OCI-LY3 (cell line): Measurements from ENCODE around the gene RIMBP3C.

ENCODE experiments used
- H2AFZ ChIP-seq: fragments of 200-600, 300-600 bp; shearing (Covaris generic); 2 replicates; pipeline ENCODE4 v1.6.0; 2014; ENCODE audit warnings: antibody characterized with exemption, low read depth, low read length
- H3K27ac ChIP-seq: fragments of 200-600, 300-600 bp; sonication (generic); 2 replicates; pipeline ENCODE4 v1.5.1; 2014; ENCODE audit warnings: mild to moderate bottlenecking, low read length, moderate library complexity, mixed read lengths
- H3K27me3 ChIP-seq: fragments of 200-600, 300-600 bp; sonication (generic); 2 replicates; pipeline ENCODE4 v1.6.1; 2014; ENCODE audit warnings: low read depth, low read length, mixed read lengths
- H3K36me3 ChIP-seq: fragments of 200-600, 300-600 bp; sonication (generic); replicated peaks from 2 replicates; pipeline ENCODE3; 2014; ENCODE audit warnings: low read depth, low read length, mixed read lengths
- H3K4me1 ChIP-seq: fragments of 300-600, 200-600 bp; sonication (generic); 2 replicates; pipeline ENCODE4 v1.6.1; 2014; ENCODE audit warnings: low read length, mixed read lengths
- H3K4me2 ChIP-seq: fragments of 200-600, 300-600 bp; sonication (generic); 2 replicates; pipeline ENCODE4 v1.6.1; 2014; ENCODE audit warnings: low read length, mixed read lengths
- H3K4me3 ChIP-seq: fragments of 300-600, 200-600 bp; sonication (generic); 2 replicates; pipeline ENCODE4 v1.5.1; 2014; ENCODE audit warnings: antibody characterized with exemption, mild to moderate bottlenecking, low read length, moderate library complexity
- H3K79me2 ChIP-seq: fragments of 300-600, 200-600 bp; shearing (Covaris generic); 2 replicates; pipeline ENCODE4 v1.6.1; 2014; ENCODE audit warnings: mild to moderate bottlenecking, low read length, mixed read lengths
- H3K9ac ChIP-seq: fragments of 300-600, 200-600 bp; shearing (Covaris generic); 2 replicates; pipeline ENCODE4 v1.6.0; 2014; ENCODE audit warnings: mild to moderate bottlenecking, low read length, moderate library complexity
- H3K9me3 ChIP-seq: fragments of 200-600, 300-600 bp; shearing (Covaris generic); 2 replicates; pipeline ENCODE4 v1.6.1; 2014; ENCODE audit warnings: low read length, mixed read lengths; ENCODE audit not compliant: insufficient read depth
- H4K20me1 ChIP-seq: fragments of 200-600, 300-600 bp; sonication (generic); 2 replicates; pipeline ENCODE4 v1.6.1; 2016; ENCODE audit warnings: low read length, mixed read lengths; ENCODE audit not compliant: insufficient read depth
- EZH2phosphoT487 ChIP-seq: fragments of 200-600 bp; shearing (Covaris generic); IDR thresholded peaks from 2 replicates; pipeline ENCODE4 v1.6.1; 2018; ENCODE audit warnings: antibody characterized with exemption, mixed run types, low read depth
- TF ChIP-seq, protein P1 (sequence below): fragments of 200-600, 300-600 bp; sonication (generic); IDR thresholded peaks from 2 replicates; pipeline ENCODE4 v1.5.1; 2014; ENCODE audit warnings: antibody characterized with exemption, low read length, low read depth

Gene RIMBP3C

DNA sequence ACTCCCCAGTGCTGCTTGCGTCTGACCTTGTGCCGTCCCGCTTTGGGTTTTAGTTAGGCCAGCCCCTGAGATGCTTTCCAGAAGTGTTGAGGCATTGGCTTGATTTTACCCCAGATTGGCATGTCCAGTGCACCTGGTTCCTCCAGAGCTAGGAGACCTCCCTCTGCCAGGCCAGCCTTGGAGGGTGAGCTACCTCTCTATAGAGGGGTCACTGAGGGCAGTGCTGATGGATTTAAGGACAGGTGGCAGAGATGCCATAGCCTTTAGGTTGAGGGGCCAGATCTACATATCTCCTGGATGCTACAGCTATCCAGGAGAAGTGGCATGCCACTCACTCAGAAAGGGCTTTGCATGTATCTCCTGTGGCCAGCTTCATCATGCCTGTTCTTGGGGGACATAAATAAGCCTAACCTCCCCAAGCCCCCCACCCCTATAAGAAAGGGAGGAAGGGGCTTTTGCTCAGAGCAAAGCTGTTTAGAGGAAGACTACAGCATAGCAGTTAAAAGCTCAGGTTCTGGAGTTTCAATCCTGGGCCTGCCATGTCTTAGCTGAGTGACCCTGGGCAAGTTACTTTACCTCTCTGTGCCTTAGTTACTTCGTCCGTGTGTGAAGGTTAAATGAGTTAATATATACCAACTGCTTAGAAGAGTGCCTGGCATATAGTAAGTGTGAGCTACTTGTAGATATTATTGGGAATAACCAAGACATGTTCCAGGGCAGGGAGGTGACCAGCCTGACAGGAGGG, 22.7 kb upstream of the RIMBP3C start:
- Histone ChIP-seq H4K20me1 (peaks cover 97% of the 10 kb centered on the region), H3K4me1 (peaks cover 25% of the 10 kb centered on the region), H2AFZ (no peak overlapping the region), H3K4me2 (no peak overlapping the region), H3K36me3 (peaks cover 40% of the 10 kb centered on the region), H3K27me3 (no peaks in the 10 kb centered on the region), H3K9ac (no peak overlapping the region), H3K4me3 (no peak overlapping the region), H3K9me3 (no peaks in the 10 kb centered on the region), H3K27ac (no peak overlapping the region), H3K79me2 (peaks cover 100% of the 10 kb centered on the region)
- TF ChIP-seq, protein P1, sequence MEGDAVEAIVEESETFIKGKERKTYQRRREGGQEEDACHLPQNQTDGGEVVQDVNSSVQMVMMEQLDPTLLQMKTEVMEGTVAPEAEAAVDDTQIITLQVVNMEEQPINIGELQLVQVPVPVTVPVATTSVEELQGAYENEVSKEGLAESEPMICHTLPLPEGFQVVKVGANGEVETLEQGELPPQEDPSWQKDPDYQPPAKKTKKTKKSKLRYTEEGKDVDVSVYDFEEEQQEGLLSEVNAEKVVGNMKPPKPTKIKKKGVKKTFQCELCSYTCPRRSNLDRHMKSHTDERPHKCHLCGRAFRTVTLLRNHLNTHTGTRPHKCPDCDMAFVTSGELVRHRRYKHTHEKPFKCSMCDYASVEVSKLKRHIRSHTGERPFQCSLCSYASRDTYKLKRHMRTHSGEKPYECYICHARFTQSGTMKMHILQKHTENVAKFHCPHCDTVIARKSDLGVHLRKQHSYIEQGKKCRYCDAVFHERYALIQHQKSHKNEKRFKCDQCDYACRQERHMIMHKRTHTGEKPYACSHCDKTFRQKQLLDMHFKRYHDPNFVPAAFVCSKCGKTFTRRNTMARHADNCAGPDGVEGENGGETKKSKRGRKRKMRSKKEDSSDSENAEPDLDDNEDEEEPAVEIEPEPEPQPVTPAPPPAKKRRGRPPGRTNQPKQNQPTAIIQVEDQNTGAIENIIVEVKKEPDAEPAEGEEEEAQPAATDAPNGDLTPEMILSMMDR, result no peak
- TF ChIP-seq EZH2phosphoT487, result no peak

DNA sequence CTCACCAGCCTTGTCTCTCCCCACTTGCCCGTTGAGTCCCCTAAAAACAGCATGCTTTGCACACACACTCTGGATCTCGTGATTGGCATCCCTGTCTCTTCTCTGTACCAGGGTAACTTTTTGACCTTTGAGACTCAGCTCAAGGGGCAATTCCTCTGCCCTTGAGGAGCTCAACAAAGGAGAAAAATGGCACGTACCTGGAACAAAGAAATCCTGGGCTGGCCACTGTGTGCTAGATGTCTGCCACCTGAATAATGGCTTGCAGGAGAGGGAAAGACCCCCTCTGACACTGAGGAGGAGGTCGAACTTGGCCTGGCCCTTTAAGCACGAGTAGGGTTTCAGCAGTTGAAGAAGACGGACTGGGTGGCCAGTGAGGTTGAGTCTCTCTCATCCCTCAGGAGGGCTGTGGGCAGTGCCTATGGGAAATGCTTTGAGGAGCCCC, 22.1 kb upstream of the RIMBP3C start:
- Histone ChIP-seq H3K79me2 (peaks cover 100% of the 10 kb centered on the region), H3K9ac (no peak overlapping the region), H4K20me1 (peaks cover 99% of the 10 kb centered on the region), H3K27me3 (no peaks in the 10 kb centered on the region), H3K27ac (no peak overlapping the region), H3K4me1 (peaks cover 25% of the 10 kb centered on the region), H3K9me3 (no peaks in the 10 kb centered on the region), H2AFZ (no peak overlapping the region), H3K36me3 (peaks cover 36% of the 10 kb centered on the region), H3K4me3 (no peak overlapping the region), H3K4me2 (no peak overlapping the region)
- TF ChIP-seq EZH2phosphoT487, result no peak
- TF ChIP-seq, protein P1, result no peak

DNA sequence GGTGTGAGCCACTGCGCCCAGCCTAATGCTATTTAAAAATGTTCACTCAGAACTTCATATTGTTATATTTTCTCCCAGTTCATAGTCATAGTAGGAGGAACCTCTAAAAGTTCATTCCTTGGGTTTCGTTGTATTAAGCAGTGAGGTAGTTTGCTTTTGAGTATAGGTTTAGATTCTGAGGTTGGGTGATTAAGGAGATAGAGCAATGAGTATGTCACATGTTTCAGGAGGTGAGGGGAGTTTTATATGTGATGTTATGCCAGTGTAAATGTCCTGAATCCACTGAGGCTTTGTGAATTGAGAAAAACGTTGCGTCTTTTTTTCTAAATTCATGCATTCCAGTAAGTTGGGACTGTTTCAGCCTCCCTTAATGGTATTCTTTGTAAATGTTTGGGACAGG, 20.4 kb upstream of the RIMBP3C start:
- Histone ChIP-seq H3K36me3 (peaks cover 27% of the 10 kb centered on the region), H3K27ac (no peak overlapping the region), H3K79me2 (peaks cover 94% of the 10 kb centered on the region), H4K20me1 (peaks cover 86% of the 10 kb centered on the region), H3K9me3 (no peaks in the 10 kb centered on the region), H2AFZ (no peak overlapping the region), H3K4me2 (no peak overlapping the region), H3K4me1 (peaks cover 25% of the 10 kb centered on the region), H3K9ac (no peak overlapping the region), H3K27me3 (no peaks in the 10 kb centered on the region), H3K4me3 (no peak overlapping the region)
- TF ChIP-seq EZH2phosphoT487, result no peak
- TF ChIP-seq, protein P1, result no peak

DNA sequence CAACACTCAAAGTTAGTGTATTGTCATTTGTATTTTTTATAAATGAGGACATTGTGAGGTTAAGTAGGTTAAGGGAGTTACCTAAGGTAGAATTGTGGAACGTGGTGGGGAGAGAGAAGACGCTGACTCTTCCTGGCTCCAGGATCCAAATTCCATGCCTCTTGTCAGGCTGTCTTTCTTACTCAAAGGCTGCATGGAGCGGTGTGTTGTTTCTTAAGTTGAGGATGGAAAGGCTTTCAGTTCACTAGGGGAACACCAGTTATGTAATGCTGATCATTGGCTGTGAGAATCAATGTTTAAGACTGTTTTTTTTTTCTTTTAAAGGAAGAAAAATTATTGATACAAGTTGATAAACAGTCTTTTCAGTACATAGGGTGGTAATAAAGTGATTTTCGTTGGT, 19.1 kb upstream of the RIMBP3C start:
- Histone ChIP-seq H3K9me3 (no peaks in the 10 kb centered on the region), H3K9ac (peak overlapping the region; percentile 90), H3K4me1 (peaks cover 25% of the 10 kb centered on the region), H2AFZ (no peak overlapping the region), H3K27ac (no peak overlapping the region), H3K36me3 (peaks cover 27% of the 10 kb centered on the region), H3K27me3 (no peaks in the 10 kb centered on the region), H3K4me3 (peak overlapping the region; percentile 88), H3K4me2 (peak overlapping the region; percentile 99), H4K20me1 (peaks cover 74% of the 10 kb centered on the region), H3K79me2 (peaks cover 81% of the 10 kb centered on the region)
- TF ChIP-seq EZH2phosphoT487, result no peak
- TF ChIP-seq, protein P1, result no peak
